ENCODE data around the gene PLCB1. TPM values are rescaled to one million over a fixed set of nuclear protein-coding genes. Genes with fewer than 3 reads are reported as not detected.

PLCB1 gene
- total and polyA plus RNA-seq, 2 experiments from 2014 or later, result 14.9 to 20.7 TPM

- no peaks in the 10 kb centered on the region for H3K36me3 Mint-ChIP-seq (ENCODE audit: low read depth)
- Histone ChIP-seq H3K4me1 (ENCODE audit: insufficient read depth) (no peaks in the 10 kb centered on the region), H3K27me3 (ENCODE audit: insufficient read depth) (no peaks in the 10 kb centered on the region), H4K20me1 (replicated peaks; ENCODE audit: insufficient read depth) (no peaks in the 10 kb centered on the region), H3K9me2 (ENCODE audit: insufficient read depth) (no peaks in the 10 kb centered on the region), H3K4me2 (no peak overlapping the region), H3K36me3 (ENCODE audit: insufficient read depth) (no peaks in the 10 kb centered on the region), H3K79me2 (replicated peaks; ENCODE audit: insufficient read depth) (no peaks in the 10 kb centered on the region), H3K4me3 (no peak overlapping the region), H3K27ac (ENCODE audit: low read depth) (no peak overlapping the region), H2AFZ (no peak overlapping the region), H3F3A (replicated peaks; ENCODE audit: low read depth) (no peaks in the 10 kb centered on the region)
- no peaks in the 10 kb centered on the region for H3K4me1 Mint-ChIP-seq
- no peak for DNase-seq (ENCODE audit: low spot score)
- no peak for ATAC-seq
- no peak overlapping the region for H3K4me3 Mint-ChIP-seq
- no peak overlapping the region for H3K27ac Mint-ChIP-seq
- TF ChIP-seq STAT1 (IDR thresholded peaks at IDR 0.05; ENCODE audit: unreplicated experiment) (no peak), POLR2AphosphoS5 (IDR thresholded peaks at IDR 0.05; ENCODE audit: low read depth) (no peak), ZNF331 (CRISPR knock-in tag; IDR thresholded peaks at IDR 0.05; ENCODE audit: low read depth) (no peak), ZNF462 (CRISPR knock-in tag; IDR thresholded peaks at IDR 0.05) (no peak), ZNF114 (CRISPR knock-in tag; IDR thresholded peaks at IDR 0.05) (no peak), NANOG (IDR thresholded peaks at IDR 0.05; ENCODE audit: borderline replicate concordance) (no peak), JUNB (IDR thresholded peaks at IDR 0.05; ENCODE audit: unreplicated experiment) (no peak), REST (IDR thresholded peaks at IDR 0.05; ENCODE audit: unreplicated experiment) (no peak), EZH2phosphoT487 (IDR thresholded peaks at IDR 0.05; ENCODE audit: unreplicated experiment) (no peak), ETS1 (IDR thresholded peaks at IDR 0.05) (no peak), EZH2 (IDR thresholded peaks at IDR 0.05; ENCODE audit: low read depth, unreplicated experiment) (no peak), CTCF (conservative IDR thresholded peaks at IDR 0.05; ENCODE audit: low read depth in 2 of 2) (no peak), CREB1 (CRISPR knock-in tag; IDR thresholded peaks at IDR 0.05; ENCODE audit: low read depth) (no peak)
- peaks cover 2% of the 10 kb centered on the region; the same call in 1 of the 3 replicates for H3K9me3 Mint-ChIP-seq
- H3K27me3 Mint-ChIP-seq (ENCODE audit: insufficient read depth, low read depth, poor library complexity), result peaks cover 4% of the 10 kb centered on the region
Measured at GRCh38 chr20:8200220-8200619, 68.2 kb downstream of the PLCB1 start.
